GM18508 (cell line): Measurements from ENCODE around the gene SPATA24.
"Not testable (repeated sequence)": the region's sequence is repeated elsewhere in the genome, so short reads cannot be mapped to it uniquely, and the experiment has no call there.

Source experiments
- ATAC-seq: cut with Tn5 transposase; IDR thresholded peaks from one replicate; pipeline ENCODE4 v1.9.1; 2021; ENCODE audit warnings: moderate number of reproducible peaks; ENCODE audit not compliant: insufficient read depth, unreplicated experiment

SPATA24 gene

GRCh38 chr5:139358064-139358463 lies 45.8 kb downstream of the SPATA24 start:
- ATAC-seq: no peak

- ATAC-seq: not testable (repeated sequence)
These were observed 48.0 kb downstream of the SPATA24 start for GRCh38 chr5:139355900-139356299.

GRCh38 chr5:139354186-139354585 lies 49.7 kb downstream of the SPATA24 start:
- ATAC-seq: no peak

- ATAC-seq: not testable (repeated sequence)
These were observed 56.0 kb downstream of the SPATA24 start for GRCh38 chr5:139347863-139348262.
